GM21360 (cell line): ENCODE data around the gene COX6A1.
"Not testable (repeated sequence)": the region's sequence is repeated elsewhere in the genome, so short reads cannot be mapped to it uniquely, and the experiment has no call there.

ENCODE experiments used
- ATAC-seq: cut with Tn5 transposase; IDR thresholded peaks from one replicate; pipeline ENCODE4 v1.9.1; 2021; ENCODE audit warnings: mild to moderate bottlenecking, moderate library complexity; ENCODE audit not compliant: unreplicated experiment

Gene COX6A1

GRCh38 chr12:120425797-120426196 is 12.1 kb upstream of the COX6A1 start:
- no peak for ATAC-seq

- ATAC-seq = no peak
Measured at GRCh38 chr12:120428597-120429229, 9.2 kb upstream of the COX6A1 start.

- no peak for ATAC-seq
Measured at GRCh38 chr12:120429368-120429767, 8.5 kb upstream of the COX6A1 start.

GRCh38 chr12:120432772-120433525 is 5.0 kb upstream of the COX6A1 start:
- ATAC-seq = no peak

- ATAC-seq = no peak
Measured at GRCh38 chr12:120438495-120439198, 734 bp downstream of the COX6A1 start.

- ATAC-seq = no peak
Measured at GRCh38 chr12:120439646-120440247, 1.8 kb downstream of the COX6A1 start.

GRCh38 chr12:120444676-120445075 is 6.8 kb downstream of the COX6A1 start:
- no peak for ATAC-seq

- peak; percentile 82 for ATAC-seq
Measured at GRCh38 chr12:120445911-120446843, 8.3 kb downstream of the COX6A1 start, which contains the start of the genes GATC and TRIAP1. Gene GATC (plus strand): TSS chr12:120446444. CDS start chr12:120446481, 37 bp downstream. Gene TRIAP1 (minus strand): TSS chr12:120446384. CDS start chr12:120446372, 12 bp downstream.

GRCh38 chr12:120446844-120447178 is 8.9 kb downstream of the COX6A1 start:
- ATAC-seq = not testable (repeated sequence)

- ATAC-seq = no peak
Measured at GRCh38 chr12:120447992-120448391, 10.1 kb downstream of the COX6A1 start.

- not testable (repeated sequence) for ATAC-seq
Measured at GRCh38 chr12:120452524-120452923, 14.6 kb downstream of the COX6A1 start.

GRCh38 chr12:120453060-120453750 is 15.3 kb downstream of the COX6A1 start:
- no peak for ATAC-seq

- no peak for ATAC-seq
Measured at GRCh38 chr12:120453977-120454376, 16.1 kb downstream of the COX6A1 start.

GRCh38 chr12:120455302-120455701 is 17.4 kb downstream of the COX6A1 start:
- ATAC-seq = no peak

- no peak for ATAC-seq
Measured at GRCh38 chr12:120457133-120457532, 19.2 kb downstream of the COX6A1 start.

GRCh38 chr12:120460157-120460556 is 22.2 kb downstream of the COX6A1 start:
- no peak for ATAC-seq

GRCh38 chr12:120462099-120462640 is 24.3 kb downstream of the COX6A1 start:
- ATAC-seq = no peak

GRCh38 chr12:120463712-120464111 is 25.8 kb downstream of the COX6A1 start:
- ATAC-seq = no peak

- ATAC-seq = no peak
Measured at GRCh38 chr12:120465756-120466155, 27.8 kb downstream of the COX6A1 start.
